Suppressor macrophage treated with lipopolysaccharide for 4 hours (primary cell): Measurements from ENCODE around the gene SLC43A1.

Source experiments
- DNase-seq: peaks from one replicate; pipeline ENCODE4 v3.0.0-alpha.2; 2020

Gene SLC43A1

DNA sequence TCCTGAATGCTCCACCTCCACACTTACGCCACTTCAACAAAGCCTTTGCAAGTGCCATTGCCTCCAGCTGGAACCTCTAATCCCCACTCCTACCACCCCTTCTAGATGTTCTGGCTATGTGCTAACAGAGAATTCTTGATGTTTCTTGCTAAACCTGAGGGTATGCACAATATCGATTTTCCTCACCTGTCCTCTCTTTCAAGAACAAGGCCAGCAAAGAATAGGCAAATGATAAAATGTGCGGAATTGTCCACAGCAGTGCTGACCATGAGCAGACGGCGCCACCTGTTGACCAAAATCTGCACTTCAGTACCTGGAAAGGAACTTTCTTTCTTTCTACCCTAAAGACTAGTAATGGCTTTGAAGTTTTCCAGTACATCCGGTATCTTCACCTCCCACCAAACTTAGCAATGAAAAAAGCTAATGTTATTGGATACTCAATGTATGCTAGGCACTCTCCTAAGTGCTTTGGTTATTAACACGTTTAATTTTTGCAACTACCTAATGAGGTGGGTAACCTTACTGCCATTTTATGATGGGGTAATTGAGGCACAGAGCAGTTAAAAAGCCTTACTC lies 11.6 kb upstream of the SLC43A1 start:
- peak; percentile 70 for DNase-seq

DNA sequence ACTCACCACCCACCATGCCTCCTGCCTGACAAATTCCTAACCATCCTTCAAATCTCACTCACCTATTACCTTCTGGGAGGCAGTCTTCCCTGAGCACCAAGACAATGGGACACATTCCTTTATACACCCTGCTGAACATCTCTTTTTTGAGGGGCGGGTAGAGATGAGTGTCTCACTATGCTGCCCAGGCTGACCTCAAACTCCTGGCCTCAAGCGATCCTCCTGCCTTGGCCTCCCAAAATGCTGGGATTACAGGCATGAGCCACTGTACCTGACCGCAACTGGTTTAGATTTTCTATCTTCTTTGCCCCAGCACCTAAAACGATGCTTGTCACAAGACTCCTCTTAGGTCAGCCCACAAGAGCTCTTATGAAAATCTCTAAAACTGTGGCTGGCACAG lies 7.9 kb upstream of the SLC43A1 start:
- DNase-seq, result no peak

DNA sequence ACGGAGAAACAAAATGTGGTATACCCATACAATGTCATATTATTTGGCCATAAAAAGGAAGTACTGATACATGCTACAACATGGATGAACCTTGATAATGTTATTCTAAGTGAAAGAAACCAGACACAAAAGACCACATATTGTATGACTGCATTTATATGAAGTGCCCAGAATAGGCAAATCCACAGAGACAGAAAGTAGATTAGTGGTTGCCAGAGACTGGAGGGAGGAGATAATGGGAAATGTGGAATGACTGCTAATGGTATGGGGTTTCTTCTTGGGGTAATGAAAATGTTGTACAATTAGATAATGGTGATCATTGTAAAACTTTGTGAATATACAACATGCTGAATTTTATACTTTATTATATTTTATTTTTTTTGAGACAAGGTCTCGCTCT lies 5.6 kb upstream of the SLC43A1 start:
- no peak for DNase-seq

DNA sequence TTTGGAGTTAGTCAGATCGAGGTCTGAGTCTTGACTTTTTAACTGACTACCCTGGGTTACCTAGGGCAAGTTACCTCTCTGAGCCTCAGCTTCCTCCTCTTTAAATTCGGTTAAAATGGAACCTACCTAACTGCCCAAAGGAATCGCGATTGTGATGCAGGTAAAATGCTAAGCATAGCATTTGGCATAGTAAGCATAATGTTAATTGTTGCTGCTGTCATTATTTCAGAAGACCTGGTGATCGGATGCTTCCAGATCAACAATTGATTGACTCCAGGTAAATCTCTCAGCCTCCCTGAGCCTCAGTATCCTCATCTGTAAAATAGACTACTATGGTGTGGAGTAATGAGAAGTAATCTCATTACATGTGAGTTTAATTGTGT lies 550 bp upstream of the SLC43A1 start:
- no peak for DNase-seq

DNA sequence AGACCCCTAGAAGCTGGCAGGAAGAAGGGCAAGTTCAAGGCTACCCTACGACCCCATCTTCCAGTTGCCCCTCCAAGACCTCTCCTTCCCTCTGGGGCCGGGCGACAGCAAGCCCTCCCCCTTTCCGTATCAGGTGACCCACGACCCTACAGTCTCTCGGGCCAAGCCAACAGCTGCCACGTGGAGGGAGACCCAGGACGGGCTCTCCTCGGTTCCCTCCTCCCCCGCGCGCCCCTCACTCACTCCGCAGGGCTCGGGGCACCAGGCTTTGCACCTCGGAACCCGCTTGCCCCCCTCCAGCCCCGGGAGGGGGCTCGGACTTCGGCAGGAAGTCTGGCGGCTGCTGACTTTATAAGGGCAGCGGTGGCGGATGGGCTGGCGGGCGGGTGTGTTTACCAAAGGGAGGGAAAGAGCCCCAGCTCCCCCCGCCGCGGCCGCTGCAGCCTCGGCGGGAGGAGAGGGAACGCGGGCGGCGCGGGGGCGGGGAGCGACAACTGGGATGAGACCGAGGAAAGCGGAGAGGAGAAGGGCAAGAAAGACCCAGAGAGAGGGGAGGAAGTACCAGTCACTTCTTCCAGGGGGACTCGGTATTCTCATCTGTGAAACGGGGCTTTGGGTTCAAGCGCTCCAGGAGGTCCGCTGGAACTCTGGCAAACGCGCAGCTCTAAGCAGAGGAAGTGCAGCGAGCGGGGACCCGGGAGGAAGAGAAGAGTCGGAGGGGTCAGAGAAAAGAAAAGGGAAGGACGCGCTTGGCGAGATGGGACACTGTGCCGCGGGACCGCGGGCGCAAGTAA lies 767 bp downstream of the SLC43A1 start:
- DNase-seq, result peak; percentile 41

DNA sequence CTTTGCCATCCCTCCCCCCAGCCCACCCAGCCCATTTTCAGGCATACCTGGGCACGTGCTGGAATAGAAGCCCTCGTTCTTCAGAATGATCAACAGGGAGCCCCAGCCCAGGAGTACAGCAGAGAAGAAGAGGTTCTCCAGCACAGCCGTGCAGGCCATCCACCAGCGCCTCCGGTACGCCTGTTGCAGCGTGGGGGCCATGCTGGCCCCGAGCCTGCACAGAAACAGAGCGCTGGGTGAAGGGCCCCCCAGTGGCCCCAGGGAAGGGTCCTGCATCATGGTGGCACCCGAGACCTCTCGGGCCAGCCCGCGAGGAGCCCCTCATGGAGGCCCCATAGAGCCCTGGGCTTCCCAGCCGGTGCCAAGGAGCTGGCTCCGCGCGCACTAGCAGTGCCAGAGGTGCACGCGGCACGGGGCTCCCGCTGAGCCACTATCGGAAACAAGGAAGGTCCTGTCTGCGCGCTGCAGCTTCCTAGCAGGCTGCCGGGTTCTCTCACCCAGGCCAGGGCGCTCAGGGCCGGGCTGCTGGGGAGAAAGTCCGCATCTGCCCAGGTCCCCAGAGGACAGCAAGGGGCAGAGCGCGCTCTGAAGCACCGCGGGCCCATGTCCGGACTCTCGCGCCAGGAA lies 1.5 kb downstream of the SLC43A1 start:
- DNase-seq, result peak; percentile 26

DNA sequence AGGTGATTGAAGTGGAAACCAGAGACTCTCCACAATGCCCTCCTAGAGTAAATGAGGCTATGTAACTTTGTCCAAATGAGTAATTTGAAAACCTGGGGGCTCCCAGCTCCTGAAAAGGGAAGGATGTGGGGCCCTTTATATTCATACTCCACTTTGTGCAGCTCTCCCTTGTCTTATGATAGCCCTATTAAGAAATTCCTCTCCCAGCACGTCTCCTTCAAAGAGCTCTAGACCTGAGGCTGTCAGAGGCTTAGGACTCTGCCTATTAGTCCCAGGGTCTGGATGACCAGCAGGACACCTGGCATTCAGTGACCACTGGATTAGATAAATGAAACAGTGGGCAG lies 2.1 kb downstream of the SLC43A1 start:
- no peak for DNase-seq

DNA sequence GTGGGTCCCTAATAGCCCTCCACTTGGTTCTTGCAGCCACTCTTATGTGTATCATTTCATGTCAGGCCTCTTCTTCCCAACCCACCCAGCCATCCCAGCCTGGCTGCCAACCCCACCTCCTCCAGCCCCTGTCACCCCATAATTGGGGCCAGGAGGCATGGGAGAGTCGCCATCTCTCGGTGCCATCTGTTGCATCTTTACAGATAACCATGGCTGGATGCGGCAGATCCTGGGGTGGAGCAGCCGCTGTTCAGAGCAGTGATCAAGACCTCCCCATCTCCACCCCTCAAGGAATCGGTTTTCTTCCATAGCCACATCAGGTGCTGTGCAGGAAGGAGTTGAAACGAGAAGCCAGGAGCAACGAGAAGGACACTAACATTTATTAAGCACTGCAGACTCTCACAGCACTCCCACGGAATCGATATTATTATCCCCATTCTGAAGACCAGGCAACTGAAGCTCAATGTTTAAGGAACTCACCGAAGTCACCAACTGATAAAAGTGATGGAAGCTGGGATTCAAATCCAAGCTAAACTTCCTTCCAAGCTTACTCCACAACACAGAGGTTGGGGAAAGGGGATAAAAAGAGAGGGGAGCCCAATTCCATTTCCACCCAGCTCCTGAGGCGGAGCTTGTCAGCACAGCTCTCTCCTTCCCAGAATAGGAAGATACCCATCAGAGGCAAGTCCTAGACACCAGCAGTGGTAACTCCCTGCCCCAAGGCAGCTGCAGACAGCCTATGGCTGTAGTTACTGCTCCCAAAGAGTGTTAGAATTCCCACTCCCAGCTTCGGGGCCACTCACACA lies 2.7 kb downstream of the SLC43A1 start:
- DNase-seq, result no peak

DNA sequence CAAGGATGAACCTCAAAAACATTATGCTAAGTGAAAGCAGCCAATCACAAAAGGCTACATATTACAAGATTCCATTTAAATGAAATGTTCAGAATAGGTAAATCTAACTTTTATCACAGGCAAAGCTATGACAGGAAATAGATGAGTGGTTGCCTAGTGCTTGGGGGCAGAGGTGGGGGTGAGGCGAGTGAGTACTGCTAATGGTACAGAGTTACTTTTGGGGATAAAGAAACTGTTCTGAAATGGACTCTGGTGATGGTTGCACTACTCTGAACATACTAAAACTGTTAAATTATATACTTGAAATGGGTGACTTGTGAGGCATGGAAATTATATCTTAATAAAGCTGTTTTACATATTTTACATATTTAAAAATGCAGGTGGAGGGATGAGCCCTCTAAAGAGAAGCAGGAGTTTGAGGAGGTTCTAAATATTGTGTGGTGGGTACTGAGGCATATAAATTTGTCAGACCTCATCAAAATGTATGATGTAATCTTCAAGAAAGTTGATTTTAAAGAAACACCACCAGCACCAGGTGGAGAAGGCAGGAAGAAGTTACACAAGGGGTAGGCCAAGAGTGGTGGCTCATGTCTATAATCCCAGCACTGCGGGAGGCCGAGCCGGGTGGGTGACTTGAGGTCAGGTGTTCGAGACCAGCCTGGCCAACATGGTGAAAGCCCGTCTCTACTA lies 3.6 kb downstream of the SLC43A1 start:
- DNase-seq, result no peak

DNA sequence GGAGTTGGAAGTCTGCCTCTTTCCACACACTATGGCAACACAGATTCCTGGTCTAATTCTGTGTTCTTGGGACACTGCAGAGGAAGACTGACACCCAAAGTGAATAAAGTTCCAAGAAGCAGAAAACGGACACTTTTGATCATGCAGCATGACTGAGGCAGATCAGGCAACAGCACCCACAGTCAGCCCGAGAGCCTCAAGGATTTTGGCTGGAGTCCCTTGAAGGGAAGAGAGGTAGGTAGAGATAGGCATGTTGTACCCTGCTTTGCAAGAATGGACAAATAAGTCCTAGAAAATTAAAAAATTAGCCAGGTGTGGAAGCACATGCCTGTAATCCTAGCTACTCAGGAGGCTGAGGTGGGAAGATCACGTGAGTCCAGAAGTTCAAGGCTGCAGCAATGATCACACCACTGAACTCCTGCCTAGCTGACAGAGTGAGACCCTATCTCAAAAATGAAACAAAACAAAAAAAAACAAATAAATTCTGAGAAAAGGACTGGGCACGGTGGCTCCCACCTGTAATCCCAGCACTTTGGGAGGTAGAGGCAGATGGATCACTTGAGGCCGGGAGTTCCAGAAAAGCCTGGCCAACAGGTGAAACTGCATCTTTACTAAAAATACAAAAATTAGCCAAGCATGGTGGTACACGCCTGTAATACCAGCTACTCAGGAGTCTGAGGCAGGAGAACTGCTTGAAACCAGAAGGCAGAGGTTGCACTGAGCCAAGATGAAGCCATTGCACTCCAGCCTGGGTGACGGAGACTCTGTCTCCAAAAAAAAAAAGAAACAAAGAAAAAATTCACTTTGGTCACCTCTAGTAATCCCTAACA lies 6.9 kb downstream of the SLC43A1 start:
- DNase-seq, result no peak

DNA sequence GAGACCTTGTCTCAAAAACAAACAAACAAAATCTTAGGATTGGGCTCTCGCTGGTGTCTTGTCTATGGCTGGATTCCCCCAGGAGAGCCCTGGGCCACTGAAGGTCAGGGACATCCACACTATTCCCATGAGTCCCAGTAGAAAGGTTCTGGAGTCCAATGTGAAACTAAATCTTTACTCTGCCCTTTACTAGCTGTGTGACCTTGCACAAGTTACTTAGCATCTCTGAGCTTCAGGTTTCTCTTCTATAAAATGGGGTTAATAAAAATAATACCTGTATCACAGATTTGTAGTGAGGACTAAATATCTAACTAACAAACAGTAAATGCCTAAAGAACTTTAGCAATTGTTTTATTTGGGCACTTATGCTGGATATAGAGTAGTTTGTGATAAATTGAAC lies 9.0 kb downstream of the SLC43A1 start:
- no peak for DNase-seq

DNA sequence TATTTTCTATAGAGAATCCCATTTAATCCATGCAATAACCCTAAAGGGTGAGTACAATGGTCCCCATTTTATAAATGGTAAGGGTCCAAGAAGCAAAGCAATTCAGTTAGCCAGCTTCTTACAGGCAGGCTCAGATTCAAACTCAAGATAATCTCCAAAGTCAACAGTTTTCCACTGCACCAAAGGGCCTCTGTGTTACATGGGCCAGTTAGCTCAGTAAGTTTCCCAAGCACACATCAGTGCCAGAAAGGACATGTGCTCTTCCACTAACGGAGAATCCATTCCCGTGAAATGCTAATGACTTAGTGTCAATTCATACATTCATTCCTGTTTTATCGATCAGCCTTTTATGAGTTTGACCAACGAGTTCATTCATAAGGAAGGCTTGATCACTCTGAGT lies 11.0 kb downstream of the SLC43A1 start:
- no peak for DNase-seq

DNA sequence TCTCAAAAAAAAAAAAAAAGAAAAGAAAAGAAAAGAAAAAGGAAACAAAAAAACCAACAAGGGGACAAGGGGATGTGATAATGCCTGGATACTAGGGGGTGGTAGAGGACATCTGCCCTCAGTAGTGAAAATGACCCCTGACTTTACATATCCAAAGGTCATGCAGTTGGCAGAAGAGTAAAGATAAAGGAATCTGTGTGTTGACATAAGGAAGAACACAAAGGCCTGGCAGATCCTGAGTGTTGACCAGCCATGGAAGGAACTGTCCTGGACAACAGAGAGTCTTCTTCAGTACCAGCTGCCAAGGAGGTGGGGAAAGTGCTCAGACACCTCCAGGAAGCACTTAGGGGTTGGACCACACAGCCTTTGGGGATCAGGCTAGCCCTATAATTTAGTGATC lies 12.6 kb downstream of the SLC43A1 start:
- DNase-seq, result no peak

DNA sequence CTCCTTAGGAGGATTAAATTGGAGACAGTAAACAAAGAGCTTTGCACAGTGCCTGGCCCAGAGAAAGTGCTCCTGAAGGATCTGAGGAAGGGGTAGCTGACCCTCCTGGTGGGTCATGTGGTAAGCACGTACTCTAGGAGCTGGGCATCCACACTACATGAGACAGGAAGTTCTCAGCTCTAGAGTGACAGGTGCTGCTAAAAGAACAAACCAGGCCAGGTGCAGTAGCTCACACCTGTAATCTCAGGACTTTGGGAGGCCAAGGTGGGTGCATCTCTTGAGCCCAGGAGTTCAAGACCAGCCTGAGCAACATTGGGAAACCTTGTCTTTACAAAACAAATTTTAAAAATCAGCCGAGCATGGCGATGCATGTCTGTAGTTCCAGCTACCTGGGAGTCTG lies 13.1 kb downstream of the SLC43A1 start:
- no peak for DNase-seq

DNA sequence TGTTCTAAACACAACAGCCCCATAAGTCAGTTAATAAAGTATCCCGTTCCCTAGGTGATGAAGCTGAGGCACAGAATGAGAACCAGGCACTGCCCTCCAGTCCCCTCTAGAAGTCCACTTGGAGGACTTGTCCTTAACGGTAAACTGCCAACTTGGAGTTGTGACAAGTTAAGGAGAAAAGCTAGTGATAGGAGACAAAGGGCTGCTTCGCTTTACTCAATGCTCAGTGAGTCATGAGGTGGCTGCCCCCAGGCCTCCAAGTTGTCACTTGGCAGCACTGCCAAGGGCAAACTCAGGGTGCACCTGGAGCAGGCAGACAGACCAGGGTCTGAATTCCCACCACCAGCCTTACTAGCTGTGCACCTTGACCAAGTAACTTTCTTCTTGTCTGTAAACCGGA lies 13.5 kb downstream of the SLC43A1 start:
- DNase-seq, result no peak

DNA sequence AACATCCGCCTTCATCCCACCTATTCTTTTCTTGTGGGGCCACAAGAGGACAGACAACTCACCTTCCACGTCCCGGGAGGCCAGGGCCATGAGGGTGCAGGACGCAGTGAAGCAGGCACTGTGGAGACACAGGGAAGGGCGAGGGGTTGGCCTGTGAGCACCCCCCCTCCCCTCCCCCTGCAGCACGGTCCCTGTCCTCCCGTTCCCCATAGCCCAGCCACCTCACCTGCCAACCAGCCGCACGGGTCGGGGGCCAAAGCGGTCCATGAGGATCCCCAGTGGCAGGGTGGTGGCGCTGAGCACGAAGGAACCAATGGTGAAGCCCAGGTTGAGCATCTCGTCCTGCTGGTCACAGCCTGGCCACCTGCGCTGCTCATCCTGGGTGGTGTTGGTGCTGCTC lies 14.6 kb downstream of the SLC43A1 start:
- DNase-seq, result no peak

DNA sequence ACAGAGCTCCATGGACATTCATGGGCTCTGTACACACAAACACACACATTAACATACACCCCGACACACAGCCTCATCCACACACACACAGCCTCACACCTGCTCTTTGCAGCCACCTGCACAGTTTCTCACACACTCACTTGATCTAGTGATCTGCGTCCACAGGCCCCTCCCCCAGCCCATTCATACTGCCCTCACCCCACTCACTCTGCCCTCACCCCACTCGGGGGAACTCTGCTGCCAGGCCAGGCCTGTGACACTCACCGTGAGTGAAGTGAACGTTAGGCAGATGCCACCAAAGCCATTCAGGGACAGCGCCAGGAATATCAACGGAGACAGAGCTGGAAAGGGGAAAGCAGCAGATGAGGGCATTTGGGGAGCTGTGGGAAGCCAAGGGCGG lies 15.0 kb downstream of the SLC43A1 start:
- no peak for DNase-seq

DNA sequence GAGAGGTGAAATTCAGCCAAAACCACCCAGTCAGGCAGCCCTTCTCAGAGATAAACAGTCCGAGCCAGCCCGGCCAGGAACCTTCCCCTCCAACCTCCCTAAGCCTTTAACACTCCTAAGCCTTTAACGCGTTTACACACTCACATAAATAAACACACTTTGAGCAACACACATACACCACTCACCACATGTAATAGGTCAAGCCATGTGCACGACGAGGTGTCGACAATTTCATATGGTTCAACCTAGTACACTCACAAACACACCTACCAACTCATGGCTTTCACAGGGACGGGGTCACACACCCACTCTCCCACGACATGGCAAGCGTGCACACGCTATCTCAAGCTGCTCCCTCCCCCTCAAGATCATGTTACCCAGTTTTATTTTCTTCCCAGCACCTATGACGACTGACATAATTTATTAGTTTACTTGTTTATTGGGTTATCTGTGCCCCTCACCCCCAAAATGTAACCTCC lies 15.5 kb downstream of the SLC43A1 start:
- no peak for DNase-seq

DNA sequence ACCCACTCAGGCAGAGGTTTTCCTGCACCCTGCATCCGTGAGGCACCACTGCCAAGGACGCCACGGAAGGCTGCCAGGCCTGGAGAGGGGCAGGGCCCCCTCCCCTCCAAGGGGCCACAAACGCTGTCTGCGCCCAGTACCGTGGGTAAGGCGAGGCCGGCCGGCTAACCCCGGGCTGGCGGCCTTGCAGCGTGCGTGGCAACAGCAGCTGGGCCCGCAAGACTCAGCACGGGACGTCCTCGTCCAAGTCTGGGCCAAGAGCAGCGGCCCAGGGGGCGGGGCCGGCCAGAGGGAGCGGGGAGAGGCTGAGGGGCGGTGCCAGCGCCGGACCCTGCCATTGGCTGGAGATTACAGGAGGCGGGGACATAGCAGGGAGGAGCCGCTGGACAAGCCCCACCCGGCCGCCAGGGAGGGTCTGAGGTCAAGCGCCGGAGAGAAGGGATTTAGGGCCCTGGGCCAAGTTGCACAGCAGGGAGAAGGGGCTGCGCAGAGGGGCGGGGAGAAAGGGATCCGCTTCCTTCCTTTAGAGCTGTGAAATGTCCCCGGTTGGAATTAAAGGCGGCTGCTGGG lies 16.0 kb downstream of the SLC43A1 start:
- peak; percentile 91 for DNase-seq

DNA sequence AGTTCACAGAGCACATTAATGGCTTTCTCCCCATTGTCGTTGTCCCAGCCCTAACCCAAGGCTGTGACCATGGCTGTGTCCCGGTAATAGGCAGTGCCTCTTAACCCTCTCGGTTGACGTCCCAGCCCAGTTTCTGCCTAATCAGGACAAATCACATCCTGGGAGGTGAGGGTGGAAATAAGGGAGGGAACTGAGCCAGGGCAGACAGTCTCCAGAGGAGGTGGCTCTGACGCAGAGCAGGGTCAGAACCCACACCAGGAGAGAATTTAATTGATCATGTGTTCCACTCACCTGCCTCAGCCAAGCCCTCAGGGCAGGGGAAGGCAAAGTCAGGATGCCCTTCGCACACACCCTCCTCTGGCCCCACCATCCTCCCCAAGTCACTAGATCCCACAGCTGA lies 17.0 kb downstream of the SLC43A1 start:
- no peak for DNase-seq
